Stimulated activated naive B cell treated with anti-CD40 and anti-IgM and Interleukin-4, amounts not matched to agents 10 μg/mL and 1 μg/mL and 100 μg/mL, for 72 hours (primary cell): ENCODE measurements around the gene UBTF.

ENCODE experiments used
- ATAC-seq, 2 donors: fragments of 150-1000 bp; cut with Tn5 transposase; replicated peaks; 2 replicates each; pipeline ENCODE4 v1.10.0; 2021; ENCODE audit warnings: moderate library complexity in 1 of 2
- DNase-seq: peaks from one replicate; pipeline ENCODE4 v3.0.0; 2021
- H3K27ac Mint-ChIP-seq: one replicate; pipeline ENCODE4 v1.8.0; 2022; ENCODE audit warnings: mild to moderate bottlenecking, mixed read lengths
- H3K27me3 Mint-ChIP-seq, 2 donors: one replicate each; pipeline ENCODE4 v1.8.0; 2022; ENCODE audit warnings: mixed read lengths in 2 of 2
- H3K36me3 Mint-ChIP-seq, 2 donors: one replicate each; pipeline ENCODE4 v1.8.0; 2022; ENCODE audit warnings: mixed read lengths in 2 of 2, mild to moderate bottlenecking in 1 of 2
- H3K4me1 Mint-ChIP-seq, 2 donors: one replicate each; pipeline ENCODE4 v1.8.0; 2022; ENCODE audit warnings: mixed read lengths in 2 of 2, mild to moderate bottlenecking in 1 of 2
- H3K4me3 Mint-ChIP-seq, 2 donors: one replicate each; pipeline ENCODE4 v1.8.0; 2022; ENCODE audit warnings: mild to moderate bottlenecking in 2 of 2, mixed read lengths in 2 of 2, moderate library complexity in 1 of 2
- H3K9me3 Mint-ChIP-seq, 2 donors: one replicate each; pipeline ENCODE4 v1.8.0; 2022; ENCODE audit warnings: mixed read lengths in 2 of 2, mild to moderate bottlenecking in 1 of 2

UBTF gene

DNA sequence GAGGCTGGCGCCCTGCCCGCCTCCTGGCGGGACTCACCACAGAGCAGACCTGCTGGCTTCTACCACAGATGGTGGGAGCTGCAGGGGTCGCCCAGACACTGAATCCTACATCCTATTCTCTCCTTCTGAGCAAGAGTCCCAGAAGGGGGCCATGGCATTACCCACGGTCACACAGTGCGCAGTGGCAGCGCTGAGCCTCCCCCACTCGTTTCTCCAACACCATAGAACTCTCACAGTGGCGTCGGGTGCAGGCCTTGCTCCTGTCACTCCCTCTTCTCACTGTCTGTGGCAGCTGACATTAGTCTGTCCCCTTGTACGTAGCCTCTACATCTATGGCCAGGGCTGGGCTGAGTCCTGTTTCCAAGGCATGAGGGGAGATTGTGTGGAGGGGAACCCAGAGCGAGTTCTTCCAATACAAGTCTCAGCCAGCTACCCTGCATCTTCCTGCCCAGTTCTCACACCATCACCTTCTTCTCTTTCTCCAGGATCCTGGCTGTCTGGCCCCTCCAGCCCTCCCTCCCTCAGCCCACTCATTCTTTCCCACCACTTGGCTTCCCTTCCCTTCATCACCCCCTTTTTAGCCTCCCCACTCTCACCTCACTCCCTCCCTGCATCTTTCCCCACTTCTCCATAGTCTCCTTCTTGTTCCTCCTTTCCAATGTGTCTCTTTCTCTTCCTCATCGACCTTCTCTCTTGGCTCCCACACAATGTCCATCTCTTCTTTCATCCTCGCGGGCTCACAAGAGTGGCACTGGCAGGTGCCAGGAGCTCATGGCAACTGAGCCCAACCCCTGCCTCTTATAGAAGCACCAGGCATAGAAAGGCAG, 5.9 kb downstream of the UBTF start:
- Mint-ChIP-seq H3K27me3 (no peaks in the 10 kb centered on the region), H3K4me3 (peak overlapping the region in 1 of 2 donors; percentile 14), H3K9me3 (no peaks in the 10 kb centered on the region), H3K27ac (peak overlapping the region; percentile 86), H3K36me3 (peaks cover 63 to 81% of the 10 kb centered on the region in 2 donors), H3K4me1 (peaks cover 62 to 84% of the 10 kb centered on the region in 2 donors)
- ATAC-seq, result no peak
- DNase-seq, result no peak

DNA sequence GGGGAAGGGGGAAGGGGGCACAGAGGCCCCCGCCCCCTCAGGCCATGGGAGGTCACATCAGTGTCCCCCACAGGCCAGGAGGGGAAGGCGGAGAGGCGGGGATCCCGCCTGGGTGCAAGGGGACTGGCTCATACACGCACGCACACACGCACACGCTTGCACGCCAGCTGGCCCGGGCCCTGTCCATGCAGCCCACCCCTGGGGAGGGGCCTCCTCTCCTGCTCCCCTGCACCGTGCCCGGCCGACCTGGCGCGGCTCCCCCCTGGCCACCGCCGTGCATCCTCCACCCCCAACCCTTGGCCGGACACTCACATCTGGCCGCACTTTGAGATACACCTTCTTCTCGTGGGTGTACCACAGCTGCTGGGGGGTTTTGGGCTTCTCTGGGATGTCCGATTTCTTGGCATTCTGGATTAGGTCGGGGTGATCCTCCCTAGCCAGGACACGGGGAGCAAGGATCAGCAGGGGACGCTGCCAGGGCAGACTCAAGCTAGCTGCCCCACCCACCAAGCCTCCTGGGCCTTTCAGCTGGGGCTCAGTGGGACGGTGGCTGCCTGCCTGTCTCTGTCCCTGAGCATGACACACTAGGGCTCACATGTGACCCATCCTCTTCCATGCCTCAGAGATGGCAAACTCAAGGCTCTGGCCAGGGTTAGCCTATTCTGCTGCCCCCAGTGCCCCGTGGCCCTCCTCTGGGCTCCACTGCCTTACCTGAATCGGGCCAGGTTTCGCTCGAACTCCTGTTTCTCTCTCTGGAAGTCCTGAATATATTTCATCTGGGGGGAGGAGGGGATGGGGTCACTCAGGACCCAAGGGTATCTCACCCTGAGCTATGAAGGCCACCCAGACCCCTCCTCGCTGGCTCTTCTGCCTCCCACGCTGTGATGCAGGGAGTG, 6.7 kb downstream of the UBTF start:
- ATAC-seq (no peak), DNase-seq (no peak)
- Mint-ChIP-seq H3K36me3 (peaks cover 69 to 84% of the 10 kb centered on the region in 2 donors), H3K27ac (peak overlapping the region; percentile 42), H3K4me1 (peaks cover 64 to 86% of the 10 kb centered on the region in 2 donors), H3K9me3 (no peaks in the 10 kb centered on the region), H3K27me3 (no peaks in the 10 kb centered on the region), H3K4me3 (no peak overlapping the region)

DNA sequence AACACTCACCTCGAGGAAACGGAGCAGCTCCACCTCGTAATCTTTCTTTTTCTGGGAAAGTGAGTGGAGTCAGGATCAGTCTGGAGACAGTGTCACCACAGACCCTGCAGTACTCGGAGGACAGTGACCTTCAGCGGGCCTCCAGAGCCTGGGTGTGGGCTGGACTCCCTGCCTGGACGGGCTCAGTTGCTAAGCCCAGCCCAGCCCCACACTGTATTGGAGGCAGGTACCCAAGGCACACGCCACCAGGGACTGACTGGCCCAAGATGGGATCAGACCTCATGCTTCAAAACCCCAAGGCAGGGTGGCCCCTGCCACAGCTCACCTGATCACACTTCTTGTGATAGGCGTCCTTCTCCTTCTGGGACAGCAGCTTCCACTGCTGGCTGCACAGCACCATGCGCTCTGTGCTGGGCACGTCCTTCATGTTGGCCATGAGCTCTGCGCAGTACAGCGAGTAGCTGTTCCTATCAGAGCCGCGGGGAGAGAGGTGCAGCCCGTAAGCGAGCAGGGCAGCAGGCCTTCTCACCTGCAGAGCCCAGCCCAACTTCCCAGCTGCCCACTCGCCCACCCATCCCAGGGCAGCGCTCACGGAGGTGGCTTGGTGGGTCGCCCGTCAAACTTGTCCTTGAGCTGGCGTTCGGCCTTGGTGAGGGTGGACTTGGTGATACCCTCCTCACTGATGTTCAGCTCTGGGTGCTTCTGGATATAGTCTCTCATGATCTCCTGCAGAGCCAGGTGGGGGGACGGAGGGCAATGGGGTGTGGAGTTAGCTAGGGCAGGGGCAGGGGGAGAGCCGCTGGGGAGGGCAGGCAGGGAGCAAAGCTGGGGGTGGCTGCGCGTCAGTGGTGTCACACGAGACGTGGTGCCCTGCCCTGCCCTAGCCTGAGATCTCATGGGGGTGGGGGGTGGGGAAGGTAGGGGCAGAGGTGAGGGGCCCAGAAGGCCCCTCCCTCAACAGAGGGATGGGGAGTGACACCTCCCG, 7.9 kb downstream of the UBTF start:
- Mint-ChIP-seq H3K36me3 (peaks cover 69 to 84% of the 10 kb centered on the region in 2 donors), H3K27ac (peak overlapping the region; percentile 92), H3K27me3 (no peaks in the 10 kb centered on the region), H3K4me3 (peak overlapping the region; percentile 39 to 56), H3K4me1 (peaks cover 59 to 75% of the 10 kb centered on the region in 2 donors), H3K9me3 (no peaks in the 10 kb centered on the region)
- ATAC-seq (no peak), DNase-seq (no peak)

DNA sequence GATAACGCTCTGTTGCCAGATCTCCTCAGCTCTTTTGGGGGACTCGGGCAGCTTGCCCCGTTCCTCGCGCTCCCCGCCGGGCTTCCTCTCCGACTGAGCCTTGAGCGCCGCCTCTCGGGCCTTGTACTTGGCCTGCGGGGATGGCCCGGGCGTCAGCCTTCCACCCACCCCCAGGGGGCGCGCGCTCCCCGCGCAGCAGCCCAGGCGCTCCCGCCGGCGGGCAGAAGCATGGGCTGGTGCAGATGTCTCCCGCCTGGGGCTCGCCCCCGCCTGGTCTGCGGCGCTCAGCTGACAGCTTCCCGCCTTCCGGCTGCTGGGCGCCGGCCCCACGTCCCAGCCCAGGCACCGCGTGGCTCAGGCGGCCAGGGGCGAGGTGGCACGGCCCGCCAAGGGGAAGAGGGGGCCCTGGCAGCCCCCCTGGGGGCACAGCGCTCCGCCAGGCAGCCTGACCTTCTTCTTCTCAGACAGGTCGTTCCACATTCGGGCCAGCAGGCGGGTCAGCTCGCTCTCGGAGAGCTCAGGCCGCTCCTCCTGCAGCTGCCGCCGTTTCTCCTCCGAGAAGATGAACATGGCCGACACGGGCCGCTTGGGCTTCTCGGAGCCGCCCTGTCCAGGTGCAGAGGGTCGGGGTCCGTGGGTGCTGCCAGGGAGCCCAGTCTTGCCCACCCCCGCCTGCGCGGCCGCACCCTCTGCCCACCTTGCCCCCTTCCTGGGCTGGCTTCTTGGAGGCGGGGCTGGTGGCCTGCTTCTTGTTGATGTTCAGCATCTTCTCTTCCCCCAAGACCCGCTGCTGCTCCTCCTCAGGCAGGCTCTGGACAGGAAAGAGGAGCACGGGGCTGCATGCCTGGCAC, 8.9 kb downstream of the UBTF start:
- peak overlapping the region; percentile 92 for H3K27ac Mint-ChIP-seq
- H3K4me1 Mint-ChIP-seq, result peaks cover 49 to 72% of the 10 kb centered on the region in 2 donors
- ATAC-seq, result peak; percentile 96 to 98
- H3K9me3 Mint-ChIP-seq, result no peaks in the 10 kb centered on the region
- peak; percentile 89 for DNase-seq
- H3K4me3 Mint-ChIP-seq, result peak overlapping the region; percentile 68 to 74
- H3K27me3 Mint-ChIP-seq, result no peaks in the 10 kb centered on the region
- H3K36me3 Mint-ChIP-seq, result peaks cover 68 to 84% of the 10 kb centered on the region in 2 donors

- Mint-ChIP-seq H3K4me3 (peak overlapping the region; percentile 68 to 74), H3K36me3 (peaks cover 61 to 78% of the 10 kb centered on the region in 2 donors), H3K9me3 (no peaks in the 10 kb centered on the region), H3K4me1 (peaks cover 43 to 65% of the 10 kb centered on the region in 2 donors), H3K27ac (peak overlapping the region; percentile 92), H3K27me3 (no peaks in the 10 kb centered on the region)
- DNase-seq (no peak), ATAC-seq (peak; percentile 41 to 52)
Measured at GRCh38 chr17:44209786-44210341, 9.6 kb downstream of the UBTF start.

- no peak overlapping the region for H3K4me3 Mint-ChIP-seq
- H3K27ac Mint-ChIP-seq, result no peak overlapping the region
- H3K36me3 Mint-ChIP-seq, result peaks cover 41 to 57% of the 10 kb centered on the region in 2 donors
- DNase-seq, result no peak
- no peaks in the 10 kb centered on the region for H3K9me3 Mint-ChIP-seq
- peaks cover 40 to 63% of the 10 kb centered on the region in 2 donors for H3K4me1 Mint-ChIP-seq
- ATAC-seq, result no peak
- no peaks in the 10 kb centered on the region for H3K27me3 Mint-ChIP-seq
Measured at GRCh38 chr17:44207743-44208142, 11.7 kb downstream of the UBTF start.

- Mint-ChIP-seq H3K9me3 (no peaks in the 10 kb centered on the region), H3K36me3 (peaks cover 39 to 55% of the 10 kb centered on the region in 2 donors), H3K27ac (peak overlapping the region; percentile 59), H3K4me3 (peak overlapping the region in 1 of 2 donors; percentile 27), H3K4me1 (peaks cover 40 to 61% of the 10 kb centered on the region in 2 donors), H3K27me3 (no peaks in the 10 kb centered on the region)
- no peak for ATAC-seq
- DNase-seq, result no peak
Measured at GRCh38 chr17:44207319-44207718, 12.2 kb downstream of the UBTF start.

DNA sequence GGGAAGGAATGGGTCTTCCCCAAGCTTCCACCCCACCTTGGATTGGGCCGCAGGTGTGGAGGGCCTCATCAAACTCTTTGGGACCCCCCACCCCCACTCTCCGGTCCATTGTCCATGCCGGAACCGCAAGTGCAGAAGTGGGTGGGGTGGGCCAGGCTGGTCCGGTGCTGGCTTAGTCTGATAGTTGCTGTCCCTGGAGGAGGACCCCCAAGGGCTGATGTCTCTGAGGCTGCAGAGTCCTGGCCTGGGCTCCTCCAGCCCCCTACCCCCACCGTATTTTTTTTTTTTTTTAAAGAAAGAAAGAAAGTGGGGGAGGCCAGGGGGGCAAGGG, 12.7 kb downstream of the UBTF start:
- peaks cover 36 to 51% of the 10 kb centered on the region in 2 donors for H3K36me3 Mint-ChIP-seq
- no peaks in the 10 kb centered on the region for H3K9me3 Mint-ChIP-seq
- no peak for ATAC-seq
- H3K27me3 Mint-ChIP-seq, result no peaks in the 10 kb centered on the region
- H3K27ac Mint-ChIP-seq, result no peak overlapping the region
- H3K4me3 Mint-ChIP-seq, result no peak overlapping the region
- DNase-seq, result no peak
- H3K4me1 Mint-ChIP-seq, result peaks cover 37 to 58% of the 10 kb centered on the region in 2 donors

- ATAC-seq (no peak), DNase-seq (no peak)
- H3K9me3 Mint-ChIP-seq, result no peaks in the 10 kb centered on the region
- H3K4me3 Mint-ChIP-seq, result no peak overlapping the region
- H3K36me3 Mint-ChIP-seq, result peaks cover 30 to 45% of the 10 kb centered on the region in 2 donors
- H3K27me3 Mint-ChIP-seq, result no peaks in the 10 kb centered on the region
- H3K4me1 Mint-ChIP-seq, result peaks cover 34 to 58% of the 10 kb centered on the region in 2 donors
- peak overlapping the region; percentile 43 for H3K27ac Mint-ChIP-seq
Measured at GRCh38 chr17:44205962-44206824, 13.3 kb downstream of the UBTF start.

DNA sequence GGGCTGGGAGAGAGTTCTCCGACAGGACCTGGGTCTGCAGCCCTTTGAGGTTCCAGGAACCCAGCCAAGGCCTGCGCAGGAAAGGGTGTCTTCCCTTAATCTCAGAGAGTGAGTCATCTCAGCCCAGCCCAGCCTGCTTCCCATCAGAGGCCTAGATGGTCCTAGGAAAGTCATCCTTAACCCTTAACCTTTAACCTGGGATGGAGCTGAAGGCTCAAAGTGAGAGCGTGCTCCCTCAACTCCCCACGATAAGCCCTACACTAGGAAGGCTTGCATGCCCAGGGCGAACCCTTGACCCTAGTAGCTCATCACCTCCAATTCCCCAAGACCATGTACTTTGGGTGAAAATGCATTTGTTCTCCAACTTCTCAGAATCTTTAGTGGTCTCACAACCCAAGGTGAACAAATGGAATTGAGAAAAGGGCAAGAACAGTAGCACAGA, 15.0 kb downstream of the UBTF start:
- no peak overlapping the region for H3K27ac Mint-ChIP-seq
- H3K27me3 Mint-ChIP-seq, result no peaks in the 10 kb centered on the region
- no peak for DNase-seq
- H3K9me3 Mint-ChIP-seq, result no peaks in the 10 kb centered on the region
- ATAC-seq, result no peak
- peaks cover 28 to 53% of the 10 kb centered on the region in 2 donors for H3K4me1 Mint-ChIP-seq
- no peak overlapping the region for H3K4me3 Mint-ChIP-seq
- H3K36me3 Mint-ChIP-seq, result peaks cover 22 to 33% of the 10 kb centered on the region in 2 donors

DNA sequence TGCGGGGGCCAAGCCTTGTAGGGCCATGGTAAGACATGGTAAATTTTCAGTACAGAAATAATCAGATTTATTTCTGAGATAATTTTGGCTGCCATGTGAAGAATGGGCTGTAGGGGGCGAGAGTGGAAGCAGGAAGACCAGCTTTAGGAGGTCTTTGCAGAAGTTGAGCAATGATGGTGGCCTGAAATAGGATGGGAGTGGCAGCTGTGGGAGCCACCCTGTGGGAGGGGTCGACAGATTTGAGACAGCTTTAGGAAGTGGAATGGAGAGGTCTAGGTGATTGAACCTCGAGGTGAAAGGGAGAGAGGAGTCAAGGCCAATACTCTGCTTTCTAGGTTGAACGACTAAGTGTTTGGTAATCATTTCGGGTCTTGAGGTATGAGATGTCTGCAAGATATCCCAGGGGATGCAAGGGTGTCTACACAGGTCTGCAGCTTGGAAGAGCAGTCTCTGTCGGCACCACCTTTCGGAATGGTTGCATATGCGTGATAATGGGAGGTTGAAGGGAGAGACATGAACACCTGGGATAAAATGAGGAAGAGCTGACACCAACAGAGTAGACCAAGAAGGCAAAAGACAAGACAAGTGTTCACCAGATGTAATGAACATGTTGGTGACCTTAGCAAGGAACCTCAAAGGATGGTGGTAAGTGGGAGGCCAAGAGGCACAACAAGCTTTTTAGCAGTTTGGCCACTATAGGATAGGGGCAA, 15.6 kb downstream of the UBTF start:
- H3K4me3 Mint-ChIP-seq, result no peak overlapping the region

More for the DNA sequence above, 15.6 kb downstream of the UBTF start:
- peak overlapping the region; percentile 59 for H3K27ac Mint-ChIP-seq
- peaks cover 28 to 49% of the 10 kb centered on the region in 2 donors for H3K4me1 Mint-ChIP-seq
- no peaks in the 10 kb centered on the region for H3K27me3 Mint-ChIP-seq
- peaks cover 20 to 30% of the 10 kb centered on the region in 2 donors for H3K36me3 Mint-ChIP-seq
- ATAC-seq (no peak), DNase-seq (peak; percentile 33)
- no peaks in the 10 kb centered on the region for H3K9me3 Mint-ChIP-seq
